Fibroblast of skin of scalp (primary cell): ENCODE data around the gene CTDSP1.

ENCODE experiments used
- DNase-seq: peaks from one replicate; pipeline ENCODE4 v3.0.0-alpha.2; 2013

Gene CTDSP1

DNA sequence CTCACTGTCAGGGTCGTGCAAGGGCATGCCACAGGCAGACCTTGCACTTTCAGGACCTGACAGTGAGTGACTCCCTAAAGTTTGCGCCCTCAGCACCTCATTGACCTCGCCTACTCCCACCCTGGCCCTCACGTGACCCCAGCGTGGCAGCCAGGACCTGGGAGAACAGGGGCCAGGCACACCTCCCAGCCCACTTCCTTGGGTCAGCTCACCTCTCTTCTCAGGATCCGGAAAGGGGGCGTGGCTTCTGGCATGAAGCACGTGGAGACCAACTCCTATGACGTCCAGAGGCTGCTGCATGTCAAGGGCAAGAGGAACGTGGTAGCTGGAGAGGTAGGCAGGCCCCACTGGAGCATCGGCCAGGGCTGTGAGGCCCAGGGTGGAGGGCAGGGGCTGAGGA is 28.1 kb downstream of the CTDSP1 start:
- no peak for DNase-seq

DNA sequence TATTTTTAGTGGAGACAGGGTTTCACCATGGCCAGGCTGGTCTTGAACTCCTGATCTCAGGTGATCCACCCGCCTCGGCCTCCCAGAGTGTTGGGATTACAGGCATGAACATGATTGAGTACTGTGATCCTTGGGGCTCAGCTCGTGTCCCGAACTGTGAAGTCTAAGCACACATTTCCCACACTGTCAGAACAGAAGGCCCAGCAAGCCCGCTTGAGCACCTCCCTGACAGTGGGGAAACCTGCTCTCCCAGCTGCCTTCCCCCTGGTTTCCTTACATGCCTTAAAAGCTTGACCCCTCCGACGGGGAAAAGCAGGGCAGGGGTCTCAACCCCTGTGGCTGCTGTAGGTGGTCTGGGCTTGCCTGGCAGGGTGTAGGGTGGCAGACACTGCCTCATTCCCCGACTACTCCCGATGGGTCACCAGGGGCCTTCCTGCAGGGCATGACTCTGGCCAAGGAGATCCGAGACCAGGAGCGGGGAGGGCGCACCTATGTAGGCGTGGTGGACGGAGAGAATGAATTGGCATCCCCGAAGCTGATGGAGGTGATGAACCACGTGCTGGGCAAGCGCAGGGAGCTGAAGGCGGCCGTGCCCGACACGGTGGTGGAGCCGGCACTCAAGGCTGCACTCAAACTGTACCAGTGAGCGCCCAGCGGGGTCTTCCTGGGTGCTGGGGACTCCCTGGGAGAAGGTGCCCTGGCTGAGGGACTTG is 29.3 kb downstream of the CTDSP1 start:
- no peak for DNase-seq

DNA sequence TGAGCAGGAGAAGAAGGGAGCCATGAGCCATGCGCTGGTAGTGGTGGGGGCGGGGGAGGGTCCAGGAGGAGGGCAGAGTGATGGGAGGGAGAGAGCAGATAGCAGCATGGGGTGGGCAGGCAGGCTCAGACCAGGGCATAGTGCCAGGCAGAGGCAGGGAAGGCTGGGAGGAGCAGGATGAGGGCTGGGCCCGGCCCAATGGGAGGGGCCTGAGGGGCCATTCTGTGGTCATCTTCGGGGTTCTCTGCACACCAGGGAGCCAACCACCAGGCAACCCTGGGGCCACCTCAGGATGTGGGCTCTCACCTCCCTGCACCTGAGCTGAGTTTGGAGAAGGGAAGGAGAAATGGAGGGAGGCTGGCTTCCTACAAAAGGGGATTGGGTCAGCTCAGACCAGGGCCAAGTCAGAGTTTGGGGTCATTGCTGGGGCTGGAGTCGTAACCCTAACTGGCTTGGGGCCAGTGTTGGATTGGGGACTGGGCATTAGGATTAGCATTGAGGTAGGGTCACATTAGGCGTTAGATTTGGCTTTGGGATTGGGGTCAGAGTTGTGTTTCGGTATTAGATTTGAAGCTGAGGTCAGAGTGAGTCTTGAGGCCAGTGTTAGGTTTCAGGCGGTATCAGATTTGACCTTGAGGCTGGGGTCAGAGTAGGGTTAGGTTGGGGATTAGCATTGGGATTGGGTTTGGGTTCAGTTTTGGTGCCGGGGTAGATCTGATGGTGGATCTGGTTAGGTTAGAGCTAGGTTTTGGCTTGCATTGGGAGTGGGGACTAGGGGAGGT is 30.4 kb downstream of the CTDSP1 start:
- DNase-seq, result no peak

DNA sequence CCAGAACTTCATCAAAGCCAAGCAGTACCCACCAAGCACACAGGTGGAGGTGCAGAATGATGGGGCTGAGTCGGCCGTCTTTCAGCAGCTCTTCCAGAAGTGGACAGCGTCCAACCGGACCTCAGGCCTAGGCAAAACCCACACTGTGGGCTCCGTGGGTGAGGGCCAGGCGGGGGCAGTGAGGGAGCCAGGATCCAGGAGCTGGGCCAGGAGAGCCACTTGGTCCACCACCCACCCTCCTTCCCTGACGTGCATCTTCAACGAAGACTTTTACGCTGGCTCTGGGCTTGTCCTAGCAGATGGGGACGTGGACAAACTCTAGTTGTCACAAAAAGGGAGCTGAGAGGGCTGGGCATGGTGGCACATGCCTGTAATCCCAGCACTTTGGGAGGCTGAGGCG is 31.1 kb downstream of the CTDSP1 start:
- no peak for DNase-seq

DNA sequence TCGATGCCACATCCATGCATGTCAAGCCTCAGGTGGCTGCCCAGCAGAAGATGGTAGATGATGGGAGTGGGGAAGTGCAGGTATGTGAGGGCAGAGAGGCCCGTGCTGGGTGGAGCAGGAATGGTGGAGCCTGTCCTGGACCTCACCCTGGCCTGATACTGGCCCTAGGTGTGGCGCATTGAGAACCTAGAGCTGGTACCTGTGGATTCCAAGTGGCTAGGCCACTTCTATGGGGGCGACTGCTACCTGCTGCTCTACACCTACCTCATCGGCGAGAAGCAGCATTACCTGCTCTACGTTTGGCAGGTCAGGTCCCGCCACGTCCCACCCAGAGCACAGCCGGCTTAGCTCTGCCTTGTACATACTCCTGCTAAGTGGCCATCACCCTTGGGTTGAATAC is 32.2 kb downstream of the CTDSP1 start:
- DNase-seq, result no peak

DNA sequence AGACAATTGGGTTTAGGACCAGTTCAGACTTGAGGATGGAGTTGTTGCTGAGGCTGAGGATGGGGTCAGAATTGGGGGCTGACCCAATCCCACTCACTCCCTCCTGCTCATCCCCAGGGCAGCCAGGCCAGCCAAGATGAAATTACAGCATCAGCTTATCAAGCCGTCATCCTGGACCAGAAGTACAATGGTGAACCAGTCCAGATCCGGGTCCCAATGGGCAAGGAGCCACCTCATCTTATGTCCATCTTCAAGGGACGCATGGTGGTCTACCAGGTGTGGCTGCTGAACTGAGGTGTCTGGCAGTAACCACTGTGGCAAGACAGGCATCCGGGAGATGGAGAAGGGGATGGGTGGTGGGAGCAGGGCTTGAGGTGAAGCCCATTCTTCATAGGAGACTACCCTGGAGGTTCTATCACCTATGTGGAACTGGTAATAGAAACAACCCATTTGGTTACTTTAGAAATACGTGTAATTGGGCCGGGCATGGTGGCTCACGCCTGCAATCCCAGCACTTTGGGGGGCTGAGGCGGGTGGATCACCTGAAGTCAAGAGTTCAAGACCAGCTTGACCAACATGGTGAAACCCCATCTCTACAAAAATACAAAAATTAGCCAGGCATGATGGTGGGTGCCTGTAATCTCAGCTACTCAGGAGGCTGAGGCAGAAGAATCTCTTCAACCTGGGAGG is 33.2 kb downstream of the CTDSP1 start:
- DNase-seq, result no peak

DNA sequence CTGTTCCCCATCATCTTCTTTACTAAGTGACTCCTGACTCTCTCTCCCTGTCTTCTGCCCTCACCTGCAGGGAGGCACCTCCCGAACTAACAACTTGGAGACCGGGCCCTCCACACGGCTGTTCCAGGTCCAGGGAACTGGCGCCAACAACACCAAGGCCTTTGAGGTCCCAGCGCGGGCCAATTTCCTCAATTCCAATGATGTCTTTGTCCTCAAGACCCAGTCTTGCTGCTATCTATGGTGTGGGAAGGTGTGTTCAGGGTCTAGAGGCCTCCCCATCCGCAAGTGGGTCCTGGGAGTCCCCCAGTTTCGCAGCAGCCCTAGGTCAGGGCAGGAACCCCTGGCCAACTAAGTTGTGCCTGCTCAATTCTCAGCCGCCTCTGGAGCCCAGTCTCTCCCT is 34.8 kb downstream of the CTDSP1 start:
- no peak for DNase-seq

DNA sequence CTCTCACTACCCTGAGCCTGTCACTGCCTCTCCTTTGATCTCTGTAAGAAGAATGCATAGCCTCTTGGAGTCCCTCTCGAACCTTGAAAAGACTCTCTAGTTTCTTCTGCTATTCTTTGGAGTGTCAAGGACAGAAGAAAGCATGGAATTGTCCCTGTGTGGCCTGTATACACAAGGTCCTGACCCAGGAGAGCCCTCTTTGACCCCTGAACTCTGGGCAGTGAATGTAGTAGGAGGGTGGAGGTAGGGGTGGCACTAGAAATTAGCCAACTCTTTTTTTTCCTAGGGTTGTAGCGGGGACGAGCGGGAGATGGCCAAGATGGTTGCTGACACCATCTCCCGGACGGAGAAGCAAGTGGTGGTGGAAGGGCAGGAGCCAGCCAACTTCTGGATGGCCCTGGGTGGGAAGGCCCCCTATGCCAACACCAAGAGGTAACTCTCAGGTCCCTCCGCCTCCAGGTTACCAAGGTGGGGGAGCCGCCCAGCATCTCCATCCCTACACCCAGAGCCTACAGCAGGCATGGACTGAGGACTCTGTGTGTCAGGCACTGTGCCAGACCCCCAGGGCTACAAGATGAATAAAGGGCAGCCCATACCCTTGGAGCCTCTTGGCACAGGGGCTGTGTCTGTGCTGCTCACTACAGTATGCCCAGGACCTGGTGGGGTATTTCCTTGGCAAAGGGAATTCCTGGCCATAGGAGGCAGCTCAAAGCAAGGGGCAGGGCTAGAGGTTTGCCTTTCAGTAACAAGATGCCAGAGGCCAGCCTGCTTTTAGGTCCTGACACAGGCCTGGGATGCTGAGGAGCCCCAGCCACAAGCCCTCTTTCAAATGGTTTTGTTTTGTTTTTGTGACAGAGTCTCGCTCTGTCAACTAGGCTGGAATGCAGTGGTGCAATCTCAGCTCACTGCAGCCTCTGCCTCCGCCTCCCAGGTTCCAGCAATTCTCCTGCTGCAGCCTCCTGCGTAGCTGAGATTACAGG is 35.6 kb downstream of the CTDSP1 start:
- DNase-seq, result no peak

DNA sequence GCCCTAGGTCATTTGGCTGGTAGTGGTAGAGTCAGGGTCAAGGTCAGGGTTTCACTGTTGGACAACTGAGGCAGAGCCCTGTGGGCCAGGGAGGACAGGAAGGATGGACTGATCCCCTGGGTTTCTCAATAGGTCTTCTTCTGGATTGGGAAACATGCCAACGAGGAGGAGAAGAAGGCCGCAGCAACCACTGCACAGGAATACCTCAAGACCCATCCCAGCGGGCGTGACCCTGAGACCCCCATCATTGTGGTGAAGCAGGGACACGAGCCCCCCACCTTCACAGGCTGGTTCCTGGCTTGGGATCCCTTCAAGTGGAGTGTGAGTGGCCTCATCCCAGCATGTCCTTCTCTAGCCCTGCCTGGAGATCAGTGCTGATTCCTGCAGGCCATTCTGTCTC is 37.3 kb downstream of the CTDSP1 start:
- no peak for DNase-seq

DNA sequence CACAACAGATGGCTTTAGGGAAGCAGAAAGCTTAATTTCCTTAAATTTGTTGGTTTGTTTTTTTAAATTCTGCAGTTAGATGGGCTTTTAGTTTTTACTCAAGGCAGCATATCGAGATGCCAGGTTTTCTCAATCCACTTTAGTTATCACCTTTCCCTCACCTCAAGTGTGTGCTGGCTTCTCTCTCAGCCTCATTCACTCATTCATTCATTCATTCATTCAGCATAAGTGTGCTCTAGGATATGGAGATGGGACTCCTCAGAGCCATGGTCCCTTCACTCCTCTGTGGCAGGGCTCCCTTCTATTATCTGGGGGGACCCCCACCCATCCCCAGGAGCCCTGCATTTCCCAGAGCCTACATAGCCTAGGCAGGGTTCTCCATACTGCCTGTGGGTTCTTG is 38.3 kb downstream of the CTDSP1 start:
- no peak for DNase-seq

DNA sequence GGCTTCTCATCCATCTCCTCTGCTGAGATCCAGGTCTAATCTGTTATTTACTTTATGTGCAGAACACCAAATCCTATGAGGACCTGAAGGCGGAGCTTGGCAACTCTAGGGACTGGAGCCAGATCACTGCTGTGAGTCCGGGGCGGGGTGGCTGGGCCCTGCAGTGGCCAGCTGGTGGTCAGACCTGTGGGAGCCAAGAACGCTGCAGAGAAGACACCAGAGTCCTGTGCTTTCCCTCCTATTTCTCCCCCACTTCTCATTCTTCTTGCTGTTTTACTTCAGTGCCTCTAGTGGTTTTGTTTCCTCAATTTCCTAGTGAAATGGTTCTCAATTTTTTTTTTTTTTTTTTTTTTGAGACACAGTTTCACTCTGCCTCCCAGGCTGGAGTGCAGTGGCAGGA is 38.9 kb downstream of the CTDSP1 start:
- DNase-seq, result no peak

DNA sequence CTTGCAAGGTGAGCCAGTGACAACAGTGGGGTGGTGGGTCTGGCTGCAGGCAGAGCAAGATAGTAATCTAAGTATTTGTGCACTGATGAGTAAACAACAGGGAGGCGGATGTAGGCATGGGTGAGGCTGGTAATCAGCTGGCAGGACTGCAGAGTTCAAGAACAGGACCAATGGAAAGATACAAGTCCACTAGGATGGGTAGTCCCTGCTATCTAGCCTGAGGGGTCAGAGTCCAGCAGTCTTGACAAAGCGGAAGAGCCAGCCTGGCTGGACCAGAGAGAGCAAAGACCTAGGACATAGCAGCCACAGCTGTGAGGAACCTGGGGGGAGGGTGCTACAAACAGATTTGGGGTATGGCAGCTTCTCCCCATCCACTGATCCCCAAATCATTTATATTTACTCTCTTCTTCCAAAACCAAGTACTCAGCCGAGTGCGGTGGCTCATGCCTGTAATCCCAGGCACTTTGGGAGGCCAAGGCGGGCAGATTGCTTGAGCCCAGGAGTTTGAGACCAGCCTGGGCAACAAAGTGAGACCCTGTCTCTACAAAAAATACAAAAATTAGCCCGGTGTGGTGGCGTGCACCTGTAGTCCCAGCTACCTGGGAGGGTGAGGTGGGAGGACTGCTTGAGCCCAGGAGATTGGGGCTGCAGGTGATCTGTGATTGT is 45.2 kb downstream of the CTDSP1 start:
- no peak for DNase-seq

DNA sequence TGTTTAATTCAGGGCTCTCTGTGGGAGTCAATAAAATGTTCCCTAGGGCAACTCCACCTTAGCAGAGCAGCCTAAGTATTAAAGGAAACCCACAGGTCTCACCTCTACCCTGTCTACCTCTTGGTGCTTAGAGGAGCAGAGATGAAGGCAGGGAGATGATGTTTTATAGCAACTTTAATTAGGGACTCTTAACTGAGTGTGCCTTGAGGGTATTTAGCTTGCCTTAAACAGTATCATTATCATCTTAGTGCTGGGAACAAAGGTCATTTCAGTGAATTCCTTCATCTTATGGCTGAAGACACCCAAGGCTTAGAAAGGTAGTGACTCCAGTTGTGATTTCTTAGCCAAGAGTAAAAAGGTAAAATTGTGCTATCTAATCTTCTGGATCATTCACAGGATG is 45.9 kb downstream of the CTDSP1 start:
- no peak for DNase-seq

DNA sequence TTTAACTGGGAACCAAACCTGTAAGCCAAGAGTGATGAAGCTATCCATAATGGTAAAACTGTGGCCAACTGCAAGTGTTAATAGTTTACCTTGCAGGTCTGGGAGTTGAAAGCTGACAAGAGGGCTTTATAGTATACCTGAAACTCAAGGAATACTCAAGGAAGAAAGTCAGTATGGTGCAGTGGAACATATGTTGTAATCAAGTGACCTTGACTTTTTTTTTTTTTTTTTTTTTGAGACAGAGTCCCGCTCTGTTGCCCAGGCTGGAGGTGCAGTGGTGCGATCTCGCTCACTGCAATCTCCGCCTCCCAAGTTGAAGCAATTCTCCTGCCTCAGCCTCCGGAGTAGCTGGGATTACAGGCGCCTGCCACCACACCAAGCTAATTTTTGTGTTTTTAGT is 46.9 kb downstream of the CTDSP1 start:
- no peak for DNase-seq

DNA sequence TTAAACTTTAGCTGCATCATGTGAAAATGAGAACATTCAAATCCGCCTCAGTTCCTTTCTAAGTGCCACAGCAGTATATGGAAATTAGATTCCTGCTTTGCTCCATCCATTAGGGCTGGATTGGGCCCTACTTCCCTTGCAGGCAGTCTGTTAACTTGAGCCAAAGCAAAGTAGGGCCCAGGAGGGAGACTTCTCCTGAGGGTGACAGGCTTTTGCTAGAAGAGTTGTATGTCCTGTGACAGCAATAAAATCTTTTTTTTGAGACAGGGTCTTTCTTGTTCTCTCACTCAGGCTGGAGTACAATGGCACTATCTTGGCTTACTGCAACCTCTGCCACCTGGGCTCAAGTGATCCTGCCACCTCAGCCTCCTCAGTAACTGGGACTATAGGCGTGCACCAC is 47.4 kb downstream of the CTDSP1 start:
- no peak for DNase-seq

DNA sequence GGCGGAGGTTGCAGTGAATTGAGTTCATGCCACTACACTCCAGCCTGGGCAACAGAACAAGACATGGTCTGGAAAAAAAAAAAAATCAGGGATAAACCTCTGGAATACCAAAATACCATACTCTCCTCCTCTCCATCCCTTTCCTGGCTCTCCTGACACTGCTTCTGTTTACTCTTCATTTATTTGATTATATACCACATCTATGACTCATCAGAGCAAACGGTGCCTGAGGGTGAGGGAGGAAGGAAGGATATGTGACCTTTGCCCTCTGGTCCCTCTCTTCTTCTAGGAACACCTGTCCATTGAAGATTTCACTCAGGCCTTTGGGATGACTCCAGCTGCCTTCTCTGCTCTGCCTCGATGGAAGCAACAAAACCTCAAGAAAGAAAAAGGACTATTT is 49.3 kb downstream of the CTDSP1 start:
- no peak for DNase-seq

DNA sequence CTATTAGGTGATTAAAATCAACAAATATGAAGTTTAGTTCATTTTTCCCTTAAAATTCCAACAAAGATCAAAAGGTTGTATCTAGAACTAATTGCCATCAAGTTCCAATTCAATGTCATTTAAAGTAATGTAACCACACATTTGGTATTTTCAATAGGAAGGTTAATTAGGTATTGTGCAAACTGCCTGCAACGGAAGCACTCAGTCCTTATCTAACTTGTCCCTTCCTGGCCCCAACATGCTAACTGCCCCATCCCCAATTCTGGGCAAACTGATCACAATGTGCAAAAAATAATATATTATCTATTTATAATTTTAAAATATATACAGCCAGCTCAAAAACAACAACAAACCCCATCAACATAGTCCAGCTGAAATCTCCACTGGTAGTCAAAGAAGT is 52.4 kb downstream of the CTDSP1 start:
- DNase-seq, result no peak
